Stomach (tissue), 4 donors: ENCODE measurements around the gene WNK1.

ENCODE experiments used
- CTCF ChIP-seq, 7 experiments: fragments of 450-650 bp in 4 of 7; fragments of 200-600 bp in 3 of 7; sonication (generic) in 3 of 7; IDR thresholded peaks; one replicate each; pipeline ENCODE4 v1.5.1; 2016 to 2019; ENCODE audit warnings: antibody characterized with exemption in 7 of 7, control low read depth in 2 of 7, mild to moderate bottlenecking in 1 of 7
- EP300 ChIP-seq: sonication (generic); formaldehyde crosslinking; IDR thresholded peaks from one replicate; pipeline ENCODE4 v1.6.1; 2017; ENCODE audit warnings: antibody characterized with exemption
- POLR2A ChIP-seq, 4 donors: fragments of 450-650 bp; IDR thresholded peaks; one replicate each; pipeline ENCODE4 v1.6.1; 2016; ENCODE audit warnings: antibody characterized with exemption in 4 of 4, control low read depth in 2 of 4, mild to moderate bottlenecking in 1 of 4, moderate library complexity in 1 of 4
- POLR2AphosphoS5 ChIP-seq, 3 donors: sonication (generic); formaldehyde crosslinking; IDR thresholded peaks; one replicate each; pipeline ENCODE4 v1.6.1; 2016; ENCODE audit warnings: antibody characterized with exemption in 3 of 3

- TF ChIP-seq CTCF (IDR thresholded peaks at IDR 0.05), result no peak
- TF ChIP-seq POLR2AphosphoS5 (IDR thresholded peaks at IDR 0.05), result no peak
- TF ChIP-seq POLR2A (IDR thresholded peaks at IDR 0.05), result no peak
- TF ChIP-seq EP300, result no peak
These were observed 74.0 kb downstream of the WNK1 start for GRCh38 chr12:826331-826730.
